MM.1S (cell line): ENCODE measurements around the gene CCNB2.

Experiments
- DNase-seq: peaks from one replicate; pipeline ENCODE4 v3.0.0-alpha.2; 2015
- H2AFZ ChIP-seq: fragments of 300-600 bp; sonication (generic); 2 replicates; pipeline ENCODE4 v1.6.0; 2016; ENCODE audit warnings: antibody characterized with exemption, low read length
- H3F3A ChIP-seq: fragments of 300-600 bp; sonication (generic); 2 replicates; pipeline ENCODE4 v1.6.1; 2016; ENCODE audit warnings: mild to moderate bottlenecking, antibody characterized with exemption, low read length, moderate library complexity, mixed read lengths; ENCODE audit not compliant: insufficient read depth
- H3K27ac ChIP-seq: fragments of 300-600 bp; sonication (generic); 2 replicates; pipeline ENCODE4 v1.5.1; 2016; ENCODE audit warnings: mild to moderate bottlenecking, low read length
- H3K27me3 ChIP-seq: fragments of 300-600 bp; sonication (generic); replicated peaks from 2 replicates; pipeline ENCODE4 v1.6.0; 2016; ENCODE audit warnings: low read length; ENCODE audit not compliant: insufficient read depth
- H3K36me3 ChIP-seq: fragments of 300-600 bp; sonication (generic); replicated peaks from 2 replicates; pipeline ENCODE4 v1.6.1; 2016; ENCODE audit warnings: mild to moderate bottlenecking, low read length, mixed read lengths; ENCODE audit not compliant: insufficient read depth
- H3K4me1 ChIP-seq: fragments of 300-600 bp; sonication (generic); 2 replicates; pipeline ENCODE4 v1.6.1; 2016; ENCODE audit warnings: low read length, mixed read lengths
- H3K4me2 ChIP-seq: fragments of 300-600 bp; sonication (generic); 2 replicates; pipeline ENCODE4 v1.6.0; 2016; ENCODE audit warnings: low read depth, low read length
- H3K4me3 ChIP-seq: fragments of 300-600 bp; sonication (generic); 2 replicates; pipeline ENCODE4 v1.5.1; 2016; ENCODE audit warnings: low read length, mixed read lengths
- H3K79me2 ChIP-seq: fragments of 300-600 bp; sonication (generic); 2 replicates; pipeline ENCODE4 v1.6.1; 2016; ENCODE audit warnings: mixed run types, low read length, mixed read lengths
- H3K9ac ChIP-seq: fragments of 300-600 bp; sonication (generic); 2 replicates; pipeline ENCODE4 v1.6.1; 2016; ENCODE audit warnings: low read length, mixed read lengths
- H3K9me2 ChIP-seq: fragments of 300-600 bp; sonication (generic); replicated peaks from 2 replicates; pipeline ENCODE4 v1.6.1; 2016; ENCODE audit warnings: mild to moderate bottlenecking, low read length, mixed read lengths; ENCODE audit not compliant: insufficient read depth
- H3K9me3 ChIP-seq: fragments of 300-600 bp; sonication (generic); replicated peaks from 2 replicates; pipeline ENCODE4 v1.6.1; 2016; ENCODE audit warnings: mild to moderate bottlenecking, low read length, mixed read lengths; ENCODE audit not compliant: insufficient read depth
- H4K20me1 ChIP-seq: fragments of 300-600 bp; sonication (generic); 2 replicates; pipeline ENCODE4 v1.6.1; 2016; ENCODE audit warnings: mild to moderate bottlenecking, low read length, moderate library complexity, mixed read lengths; ENCODE audit not compliant: insufficient read depth
- CTCF ChIP-seq: fragments of 300-600 bp; sonication (generic); IDR thresholded peaks from 2 replicates; pipeline ENCODE4 v1.5.1; 2016; ENCODE audit warnings: antibody characterized with exemption, low read length, mixed read lengths
- EZH2 ChIP-seq: fragments of 300-600 bp; sonication (generic); optimal IDR thresholded peaks from 2 replicates; pipeline ENCODE3; 2017; ENCODE audit warnings: low read depth, mild to moderate bottlenecking, antibody characterized with exemption, low read length, mixed read lengths
- EZH2phosphoT487 ChIP-seq: fragments of 300-600 bp; sonication (generic); IDR thresholded peaks from 2 replicates; pipeline ENCODE4 v1.6.1; 2018; ENCODE audit warnings: antibody characterized with exemption, low read length

The CCNB2 gene

GRCh38 chr15:59137566-59137965 lies 32.6 kb downstream of the CCNB2 start:
- peaks cover 4% of the 10 kb centered on the region for H3K36me3 ChIP-seq
- no peak overlapping the region for H3K4me3 ChIP-seq
- no peak for TF ChIP-seq EZH2phosphoT487
- TF ChIP-seq CTCF, result no peak
- no peak for TF ChIP-seq EZH2
- no peaks in the 10 kb centered on the region for H4K20me1 ChIP-seq
- no peaks in the 10 kb centered on the region for H3K27me3 ChIP-seq
- H3K9me3 ChIP-seq, result no peaks in the 10 kb centered on the region
- no peaks in the 10 kb centered on the region for H3F3A ChIP-seq
- H2AFZ ChIP-seq, result no peak overlapping the region
- H3K27ac ChIP-seq, result no peak overlapping the region
- H3K79me2 ChIP-seq, result no peaks in the 10 kb centered on the region
- no peak overlapping the region for H3K9ac ChIP-seq
- no peak for DNase-seq
- no peak overlapping the region for H3K4me2 ChIP-seq
- H3K9me2 ChIP-seq, result no peaks in the 10 kb centered on the region
- H3K4me1 ChIP-seq, result no peaks in the 10 kb centered on the region

GRCh38 chr15:59138243-59138642 lies 33.3 kb downstream of the CCNB2 start:
- Histone ChIP-seq H3K36me3 (peaks cover 3% of the 10 kb centered on the region), H3K27ac (no peak overlapping the region), H3K9me3 (no peaks in the 10 kb centered on the region), H4K20me1 (no peaks in the 10 kb centered on the region), H3K79me2 (no peaks in the 10 kb centered on the region), H3K4me1 (no peaks in the 10 kb centered on the region), H2AFZ (no peak overlapping the region), H3K9ac (no peak overlapping the region), H3K9me2 (no peaks in the 10 kb centered on the region), H3K27me3 (no peaks in the 10 kb centered on the region), H3K4me3 (no peak overlapping the region), H3K4me2 (no peak overlapping the region), H3F3A (no peaks in the 10 kb centered on the region)
- DNase-seq, result peak; percentile 67
- TF ChIP-seq CTCF, result peak; percentile 71
- TF ChIP-seq EZH2, result no peak

DNA sequence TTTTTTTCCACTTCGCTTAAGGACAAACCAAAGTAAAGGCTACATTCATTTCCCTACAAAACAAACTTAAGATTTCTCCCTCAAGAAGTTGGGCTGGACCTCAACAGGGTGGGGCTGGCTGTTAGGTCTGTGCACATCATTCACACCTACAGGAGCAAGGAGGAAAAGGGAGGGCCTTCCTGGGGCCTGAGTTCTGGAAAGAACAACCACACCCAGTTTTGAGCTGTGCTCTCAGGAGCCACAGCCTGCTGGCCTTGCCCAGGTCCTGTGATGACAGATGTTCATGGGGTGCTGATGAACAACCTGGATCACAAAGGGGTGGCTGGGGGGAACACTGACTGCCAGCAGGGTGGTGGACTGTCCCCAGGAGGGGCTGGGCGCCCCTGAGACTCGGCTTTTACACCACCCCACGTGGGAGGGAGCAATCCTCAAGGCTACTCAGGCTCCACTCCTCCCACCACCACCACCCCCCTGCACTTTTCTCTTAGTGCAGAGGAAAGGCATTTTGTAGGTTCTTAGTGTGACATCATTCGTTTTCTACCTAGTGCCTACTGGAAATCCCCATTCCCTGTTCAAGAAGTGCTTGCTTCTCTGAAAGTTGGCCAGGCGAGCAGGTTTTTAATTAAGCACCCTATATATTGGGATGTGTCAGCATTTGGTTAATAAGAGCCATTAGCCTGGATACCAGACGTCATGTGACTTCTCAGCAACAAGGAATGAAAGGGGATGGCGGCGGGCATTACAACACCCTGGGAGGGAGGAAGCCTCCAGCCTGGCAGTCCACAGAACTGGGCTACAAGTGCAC lies 35.7 kb downstream of the CCNB2 start:
- no peak for DNase-seq
- Histone ChIP-seq H3K27ac (no peak overlapping the region), H3K36me3 (no peaks in the 10 kb centered on the region), H3K4me2 (no peak overlapping the region), H3K9me2 (no peaks in the 10 kb centered on the region), H3K27me3 (no peaks in the 10 kb centered on the region), H3F3A (no peaks in the 10 kb centered on the region), H3K4me3 (no peak overlapping the region), H3K4me1 (no peaks in the 10 kb centered on the region), H3K9ac (no peak overlapping the region), H3K9me3 (no peaks in the 10 kb centered on the region), H2AFZ (no peak overlapping the region), H3K79me2 (no peaks in the 10 kb centered on the region), H4K20me1 (no peaks in the 10 kb centered on the region)
- no peak for TF ChIP-seq CTCF
